OCI-LY7 (cell line): Measurements from ENCODE around the gene CCDC186. TPM values are rescaled to one million over a fixed set of nuclear protein-coding genes. Genes with fewer than 3 reads are reported as not detected.
A peak's percentile ranks its signal among the peaks of the same experiment; 100 is the strongest.

ENCODE experiments used
- BruUV-seq: library from RNA; stranded (reverse); fragments of 400-500 nt; replicated peaks from 2 replicates; lab custom pipeline; 2021; lab: Mats Ljungman, UMichigan
- CTCF ChIA-PET: fragments of 300-600 bp; sonication (Branson Sonifier 250); formaldehyde crosslinking; loops from one replicate; lab custom pipeline; 2022; ENCODE audit warnings: antibody characterized with exemption; ENCODE audit not compliant: unreplicated experiment; lab: Charles Lee
- POLR2A ChIA-PET: fragments of 300-600 bp; sonication (Branson Sonifier 250); formaldehyde crosslinking; loops from one replicate; lab custom pipeline; 2022; ENCODE audit warnings: antibody characterized with exemption; lab: Charles Lee
- DNase-seq: peaks from one replicate; pipeline ENCODE4 v3.0.0-alpha.2; 2015; ENCODE audit warnings: low spot score
- H2AFZ ChIP-seq: fragments of 200-600 bp; sonication (generic), shearing (Covaris generic); 2 replicates; pipeline ENCODE4 v1.6.1; 2014; ENCODE audit warnings: mild to moderate bottlenecking, antibody characterized with exemption, low read length, moderate library complexity
- H3K27ac ChIP-seq: fragments of 200-600 bp; sonication (generic); 2 replicates; pipeline ENCODE4 v1.5.1; 2014; ENCODE audit warnings: mixed run types, low read depth, mild to moderate bottlenecking, moderate library complexity, low read length, inconsistent platforms; ENCODE audit not compliant: poor library complexity, severe bottlenecking
- H3K36me3 ChIP-seq: fragments of 200-600 bp; sonication (generic); 2 replicates; pipeline ENCODE4 v1.6.1; 2014; ENCODE audit warnings: mild to moderate bottlenecking, antibody characterized with exemption, low read length, moderate library complexity, mixed read lengths; ENCODE audit not compliant: insufficient read depth
- H3K4me1 ChIP-seq: fragments of 200-600 bp; sonication (generic); 2 replicates; pipeline ENCODE4 v1.5.1; 2014; ENCODE audit warnings: mild to moderate bottlenecking, low read length; ENCODE audit not compliant: insufficient read depth, poor library complexity, severe bottlenecking
- H3K4me2 ChIP-seq: fragments of 200-600 bp; sonication (generic); 2 replicates; pipeline ENCODE4 v1.6.1; 2014; ENCODE audit warnings: mild to moderate bottlenecking, low read length
- H3K4me3 ChIP-seq: fragments of 200-600 bp; sonication (generic); 2 replicates; pipeline ENCODE4 v1.5.1; 2014; ENCODE audit warnings: mild to moderate bottlenecking, low read depth, low read length; ENCODE audit not compliant: poor library complexity, severe bottlenecking
- H3K79me2 ChIP-seq: fragments of 200-600 bp; sonication (generic); 2 replicates; pipeline ENCODE4 v1.6.1; 2016; ENCODE audit warnings: low read depth, mild to moderate bottlenecking, low read length, moderate library complexity, mixed read lengths; ENCODE audit not compliant: insufficient read depth
- H3K9me2 ChIP-seq: fragments of 200-600 bp; sonication (generic); 2 replicates; pipeline ENCODE4 v1.6.1; 2016; ENCODE audit warnings: mild to moderate bottlenecking, low read length, mixed read lengths; ENCODE audit not compliant: insufficient read depth
- H3K9me3 ChIP-seq: fragments of 200-600 bp; sonication (generic); 2 replicates; pipeline ENCODE4 v1.6.1; 2014; ENCODE audit warnings: mild to moderate bottlenecking, mixed run types, low read length, mixed read lengths
- H4K20me1 ChIP-seq: fragments of 200-600 bp; sonication (generic); 2 replicates; pipeline ENCODE4 v1.6.1; 2014; ENCODE audit warnings: mild to moderate bottlenecking, antibody characterized with exemption, low read length, moderate library complexity, mixed read lengths; ENCODE audit not compliant: insufficient read depth
- CTCF ChIP-seq: fragments of 200-600 bp; sonication (generic); conservative IDR thresholded peaks from 2 replicates; pipeline ENCODE4 v1.5.1; 2014; ENCODE audit warnings: mild to moderate bottlenecking, antibody characterized with exemption, low read length, moderate library complexity, mixed read lengths
- EZH2phosphoT487 ChIP-seq: fragments of 200-600 bp; sonication (generic); IDR thresholded peaks from 2 replicates; pipeline ENCODE4 v1.6.1; 2018; ENCODE audit warnings: low read depth, borderline replicate concordance, mild to moderate bottlenecking, mixed run types, antibody characterized with exemption, low read length, moderate library complexity, mixed read lengths
- intact Hi-C: fragments of 100-400 bp; cut with micrococcal nuclease; formaldehyde crosslinking; loops from one replicate; pipeline ENCODE4 v1.10.0; 2022; ENCODE audit not compliant: unreplicated experiment
- total RNA-seq, 2 experiments: library from RNA; depleted of rRNA in 1 of 2; stranded (reverse); fragments of >200 nt in 1 of 2; shearing (Covaris generic) in 1 of 2; gene quantifications; 2 replicates each; pipeline ENCODE4 v1.2.3, GENCODE V29; 2014 to 2022

Gene CCDC186
- total RNA-seq, 2 experiments from 2014 or later, result 5.3 to 13.1 TPM

- H4K20me1 ChIP-seq, result no peaks in the 10 kb centered on the region
- no peak for DNase-seq
- H3K4me1 ChIP-seq, result peaks cover 8% of the 10 kb centered on the region
- no TSS peak for BruUV-seq
- no peaks in the 10 kb centered on the region for H3K79me2 ChIP-seq
- intact Hi-C loops, result no loop called here
- no peaks in the 10 kb centered on the region for H3K9me3 ChIP-seq
- POLR2A ChIA-PET, result interaction anchor here (0.6 to 1.4 kb wide), 3 partner anchors 12 to 357 kb away, joined by 3 to 4 read pairs (median 4); no protein-coding TSS in a partner anchor
- no peaks in the 10 kb centered on the region for H3K9me2 ChIP-seq
- TF ChIP-seq CTCF (no peak), EZH2phosphoT487 (no peak)
- H3K36me3 ChIP-seq, result no peaks in the 10 kb centered on the region
- no peak overlapping the region for H2AFZ ChIP-seq
- CTCF ChIA-PET, result no interaction called here
- H3K4me3 ChIP-seq, result no peak overlapping the region
- H3K27ac ChIP-seq, result no peak overlapping the region
- no peak overlapping the region for H3K4me2 ChIP-seq
These were observed 14.9 kb upstream of the CCDC186 start for GRCh38 chr10:114188900-114189299.

GRCh38 chr10:114188001-114188400 lies 14.0 kb upstream of the CCDC186 start:
- TF ChIP-seq CTCF (no peak), EZH2phosphoT487 (no peak)

GRCh38 chr10:114184276-114184675 lies 10.3 kb upstream of the CCDC186 start:
- no TSS peak for BruUV-seq

More at GRCh38 chr10:114188001-114188400, 14.0 kb upstream of the CCDC186 start:
- no peaks in the 10 kb centered on the region for H3K9me3 ChIP-seq
- POLR2A ChIA-PET, result interaction anchor here (0.6 to 1.4 kb wide), 5 partner anchors 11 to 685 kb away, joined by 3 to 4 read pairs (median 3); partner anchors contain the start of gene CCDC186
- no peak for DNase-seq
- no peaks in the 10 kb centered on the region for H3K36me3 ChIP-seq
- H3K27ac ChIP-seq, result no peak overlapping the region
- CTCF ChIA-PET, result no interaction called here
- no peak overlapping the region for H2AFZ ChIP-seq
- H3K9me2 ChIP-seq, result no peaks in the 10 kb centered on the region
- no peak overlapping the region for H3K4me3 ChIP-seq
- peak overlapping the region; percentile 5; the same call in 1 of the 2 replicates for H3K4me2 ChIP-seq
- H3K79me2 ChIP-seq, result no peaks in the 10 kb centered on the region
- peaks cover 8% of the 10 kb centered on the region for H3K4me1 ChIP-seq
- no peaks in the 10 kb centered on the region for H4K20me1 ChIP-seq
- intact Hi-C loops, result no loop called here
- no TSS peak for BruUV-seq

More at GRCh38 chr10:114184276-114184675, 10.3 kb upstream of the CCDC186 start:
- H3K9me3 ChIP-seq, result no peaks in the 10 kb centered on the region
- TF ChIP-seq EZH2phosphoT487, result no peak
- no peak overlapping the region for H2AFZ ChIP-seq
- no peaks in the 10 kb centered on the region for H3K36me3 ChIP-seq
- ChIA-PET CTCF (no interaction called here), POLR2A (interaction anchor here (0.6 to 1.0 kb wide), 3 partner anchors 9 to 54 kb away, joined by 3 to 4 read pairs (median 4); no protein-coding TSS in a partner anchor)
- H3K79me2 ChIP-seq, result no peaks in the 10 kb centered on the region
- H3K9me2 ChIP-seq, result no peaks in the 10 kb centered on the region
- intact Hi-C loops, result no loop called here
- H3K27ac ChIP-seq, result no peak overlapping the region
- no peaks in the 10 kb centered on the region for H4K20me1 ChIP-seq
- DNase-seq, result no peak
- H3K4me3 ChIP-seq, result no peak overlapping the region
- no peak overlapping the region for H3K4me2 ChIP-seq
- H3K4me1 ChIP-seq, result peaks cover 8% of the 10 kb centered on the region
